AG09309 (cell line): ENCODE measurements around the gene BCL6B.
A peak's percentile ranks its signal among the peaks of the same experiment; 100 is the strongest.

Source experiments
- DNase-seq: peaks from one replicate; pipeline ENCODE4 v3.0.0-alpha.2; 2010; ENCODE audit warnings: low read depth
- H3K4me3 ChIP-seq: 2 replicates; pipeline ENCODE4 v1.5.1; 2011; ENCODE audit warnings: mild to moderate bottlenecking, low read depth, low read length, moderate library complexity; ENCODE audit not compliant: control insufficient read depth
- TF ChIP-seq, protein P1 (sequence below): IDR thresholded peaks from 2 replicates; pipeline ENCODE4 v1.5.1; 2011; ENCODE audit warnings: mild to moderate bottlenecking, low read depth, low read length, inconsistent platforms; ENCODE audit not compliant: insufficient read depth, control insufficient read depth; ENCODE audit errors: missing control alignments

Gene BCL6B

DNA sequence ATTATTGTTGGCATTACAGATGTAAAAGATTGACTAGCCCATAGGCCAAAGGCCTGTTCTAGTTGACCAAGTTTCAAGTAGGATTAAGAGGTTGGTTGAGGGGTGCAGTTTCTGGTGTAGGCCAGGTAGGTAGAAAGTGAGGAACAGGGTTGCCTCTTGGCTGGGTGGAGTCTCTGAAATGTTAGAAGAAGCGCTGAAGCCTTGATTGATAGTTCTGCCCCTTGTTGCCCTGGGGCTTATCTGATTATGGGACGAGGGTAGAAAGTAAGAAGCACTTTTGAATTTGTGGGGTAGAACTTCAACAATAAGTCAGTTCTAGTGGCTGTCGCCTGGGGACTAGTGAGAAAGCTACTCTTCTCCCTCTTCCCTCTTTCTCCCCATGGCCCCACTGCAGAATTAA is 6.2 kb downstream of the BCL6B start:
- no peak overlapping the region for H3K4me3 ChIP-seq
- DNase-seq = no peak
- TF ChIP-seq, protein P1, sequence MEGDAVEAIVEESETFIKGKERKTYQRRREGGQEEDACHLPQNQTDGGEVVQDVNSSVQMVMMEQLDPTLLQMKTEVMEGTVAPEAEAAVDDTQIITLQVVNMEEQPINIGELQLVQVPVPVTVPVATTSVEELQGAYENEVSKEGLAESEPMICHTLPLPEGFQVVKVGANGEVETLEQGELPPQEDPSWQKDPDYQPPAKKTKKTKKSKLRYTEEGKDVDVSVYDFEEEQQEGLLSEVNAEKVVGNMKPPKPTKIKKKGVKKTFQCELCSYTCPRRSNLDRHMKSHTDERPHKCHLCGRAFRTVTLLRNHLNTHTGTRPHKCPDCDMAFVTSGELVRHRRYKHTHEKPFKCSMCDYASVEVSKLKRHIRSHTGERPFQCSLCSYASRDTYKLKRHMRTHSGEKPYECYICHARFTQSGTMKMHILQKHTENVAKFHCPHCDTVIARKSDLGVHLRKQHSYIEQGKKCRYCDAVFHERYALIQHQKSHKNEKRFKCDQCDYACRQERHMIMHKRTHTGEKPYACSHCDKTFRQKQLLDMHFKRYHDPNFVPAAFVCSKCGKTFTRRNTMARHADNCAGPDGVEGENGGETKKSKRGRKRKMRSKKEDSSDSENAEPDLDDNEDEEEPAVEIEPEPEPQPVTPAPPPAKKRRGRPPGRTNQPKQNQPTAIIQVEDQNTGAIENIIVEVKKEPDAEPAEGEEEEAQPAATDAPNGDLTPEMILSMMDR = no peak

DNA sequence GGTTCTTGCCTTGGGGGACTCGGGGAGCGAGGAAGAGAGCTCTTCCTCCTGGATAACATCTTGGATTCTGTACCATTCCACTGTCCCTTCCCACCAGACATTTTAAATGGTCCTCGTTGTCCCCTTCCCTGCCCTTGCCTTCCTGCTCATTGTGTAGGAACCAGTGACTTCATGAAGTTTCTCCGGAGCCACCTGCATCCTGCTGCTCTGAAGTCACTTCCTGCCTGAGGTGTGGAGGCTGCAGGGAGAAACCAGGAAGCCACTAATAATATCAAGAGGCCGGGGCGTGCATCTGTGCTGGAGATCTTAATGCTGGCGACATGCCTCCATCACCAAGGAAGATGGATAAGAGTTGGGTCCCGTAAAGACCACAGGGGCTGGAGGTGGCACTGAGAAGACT is 6.8 kb downstream of the BCL6B start:
- no peak overlapping the region for H3K4me3 ChIP-seq
- no peak for DNase-seq
- TF ChIP-seq, protein P1 = no peak

DNA sequence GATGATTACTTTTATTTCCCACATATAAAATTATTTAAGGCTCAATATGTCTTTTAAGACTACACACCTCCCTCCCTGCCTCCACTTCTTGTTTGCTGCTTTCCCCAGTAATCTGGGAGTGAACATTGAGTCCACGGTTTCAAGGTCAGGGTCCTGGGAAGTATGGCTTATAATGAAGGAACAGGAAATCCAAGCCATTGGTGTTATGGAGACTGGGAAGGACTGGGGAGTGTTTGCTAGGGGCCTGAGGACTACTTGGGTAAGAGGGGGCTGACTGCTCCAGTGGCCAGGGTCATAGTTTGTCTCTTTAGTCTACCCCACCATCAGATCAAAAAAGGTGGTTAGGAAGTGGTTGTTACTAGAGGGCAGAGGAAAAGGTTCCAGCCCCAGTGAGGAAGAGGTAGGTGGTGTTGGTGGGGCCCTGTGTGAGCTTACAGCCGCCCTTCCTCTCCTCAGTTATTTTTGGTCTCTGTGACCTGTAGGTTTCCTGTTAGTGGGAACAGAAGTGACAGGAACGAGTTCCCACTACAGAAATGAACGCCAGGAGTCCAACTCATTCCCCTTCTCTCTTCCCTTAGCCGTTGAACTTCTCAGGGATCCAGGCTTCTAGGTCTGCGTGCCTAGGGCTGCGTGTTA is 12.2 kb downstream of the BCL6B start:
- DNase-seq = no peak
- TF ChIP-seq, protein P1 = no peak
- peak overlapping the region; percentile 94 for H3K4me3 ChIP-seq

DNA sequence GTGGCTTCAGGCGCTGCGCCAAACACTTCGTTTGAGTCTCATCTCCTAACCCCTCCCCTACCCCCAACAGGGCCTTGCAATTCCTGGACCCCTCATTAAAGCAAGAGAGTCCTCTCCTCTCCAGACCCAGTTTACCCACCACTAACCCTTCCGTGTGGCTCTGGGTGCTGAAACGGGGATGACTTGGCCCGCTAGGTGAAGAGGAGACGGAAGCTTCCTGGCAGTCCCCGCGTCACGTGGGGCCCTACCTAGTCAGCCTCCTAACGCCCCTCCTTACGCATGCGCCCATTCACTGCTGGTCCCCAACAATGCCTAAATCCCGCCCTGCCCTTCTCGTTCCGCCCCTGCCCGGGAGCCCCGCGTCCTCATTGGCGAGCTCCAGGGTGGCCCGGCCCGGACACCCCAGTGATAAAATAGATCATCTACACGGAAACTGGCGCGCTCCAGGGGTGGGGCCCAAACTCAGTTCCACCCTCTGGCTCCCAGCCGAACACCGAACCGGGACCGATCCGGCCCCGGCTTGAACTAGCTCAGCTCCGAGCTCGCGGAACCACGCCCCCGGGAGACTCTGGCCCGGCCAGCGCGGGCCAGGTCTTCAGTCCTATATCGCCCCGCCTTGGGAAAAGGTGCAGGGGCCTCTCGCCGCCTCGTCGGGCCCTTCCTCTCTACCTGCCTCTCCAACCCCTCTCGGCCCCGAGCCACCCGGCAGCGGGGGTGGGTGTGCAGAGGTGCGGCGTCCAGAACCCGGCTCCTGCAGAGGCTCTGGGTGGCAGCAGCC is 12.9 kb downstream of the BCL6B start, which contains the start of gene SLC16A13:
Gene SLC16A13, plus strand, starts transcription at position 425 of the 778 bp plus-strand sequence. CDS start 368 bp downstream, outside the sequence.
- DNase-seq = peak; percentile 81
- TF ChIP-seq, protein P1 = no peak
- H3K4me3 ChIP-seq = peak within 1 kb of the TSS; percentile 94

DNA sequence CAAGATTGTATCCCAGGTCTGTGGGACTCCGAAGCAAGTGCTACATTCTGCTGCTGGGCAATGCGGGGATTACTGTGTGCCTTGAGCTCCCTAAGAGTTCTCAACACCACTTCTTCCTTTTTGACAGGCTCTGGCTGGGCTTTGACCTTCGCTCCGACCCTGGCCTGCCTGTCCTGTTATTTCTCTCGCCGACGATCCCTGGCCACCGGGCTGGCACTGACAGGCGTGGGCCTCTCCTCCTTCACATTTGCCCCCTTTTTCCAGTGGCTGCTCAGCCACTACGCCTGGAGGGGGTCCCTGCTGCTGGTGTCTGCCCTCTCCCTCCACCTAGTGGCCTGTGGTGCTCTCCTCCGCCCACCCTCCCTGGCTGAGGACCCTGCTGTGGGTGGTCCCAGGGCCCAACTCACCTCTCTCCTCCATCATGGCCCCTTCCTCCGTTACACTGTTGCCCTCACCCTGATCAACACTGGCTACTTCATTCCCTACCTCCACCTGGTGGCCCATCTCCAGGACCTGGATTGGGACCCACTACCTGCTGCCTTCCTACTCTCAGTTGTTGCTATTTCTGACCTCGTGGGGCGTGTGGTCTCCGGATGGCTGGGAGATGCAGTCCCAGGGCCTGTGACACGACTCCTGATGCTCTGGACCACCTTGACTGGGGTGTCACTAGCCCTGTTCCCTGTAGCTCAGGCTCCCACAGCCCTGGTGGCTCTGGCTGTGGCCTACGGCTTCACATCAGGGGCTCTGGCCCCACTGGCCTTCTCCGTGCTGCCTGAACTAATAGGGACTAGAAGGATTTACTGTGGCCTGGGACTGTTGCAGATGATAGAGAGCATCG is 15.4 kb downstream of the BCL6B start:
- H3K4me3 ChIP-seq = no peak overlapping the region
- DNase-seq = no peak
- TF ChIP-seq, protein P1 = no peak

DNA sequence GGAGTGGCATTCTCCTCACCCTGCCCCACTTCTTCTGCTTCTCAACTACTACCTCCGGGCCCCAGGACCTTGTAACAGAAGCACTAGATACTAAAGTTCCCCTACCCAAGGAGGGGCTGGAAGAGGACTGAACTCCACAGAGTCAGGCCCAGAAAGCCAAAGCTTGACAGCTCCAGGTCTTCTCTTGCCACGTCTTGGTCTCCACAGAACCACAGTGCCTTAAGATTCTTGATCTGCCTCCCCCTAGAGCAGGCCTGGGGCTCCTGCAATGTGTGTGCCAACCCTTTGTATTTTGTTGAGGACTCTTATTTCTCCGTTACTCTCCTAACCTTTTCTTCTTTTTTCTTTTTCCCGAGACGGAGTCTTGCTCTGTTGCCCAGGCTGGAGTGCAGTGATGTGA is 17.0 kb downstream of the BCL6B start:
- no peak overlapping the region for H3K4me3 ChIP-seq
- TF ChIP-seq, protein P1 = no peak
- no peak for DNase-seq
